Measurements from ENCODE around the gene ZC3H7A.

Gene ZC3H7A

GRCh38 chr16:11717811-11718210 lies 79.2 kb downstream of the ZC3H7A start:
- no peak overlapping the region for H3K4me3 ChIP-seq (ENCODE audit: low read depth, low read length)
- no peak for DNase-seq (ENCODE audit: low read depth)
- TF ChIP-seq CTCF (IDR thresholded peaks at IDR 0.05; ENCODE audit: low read depth, low read length, missing control alignments), result no peak

GRCh38 chr16:11716336-11716735 lies 80.7 kb downstream of the ZC3H7A start:
- H3K4me3 ChIP-seq (ENCODE audit: low read depth, low read length), result no peak overlapping the region
- DNase-seq (ENCODE audit: low read depth), result no peak
- no peak for TF ChIP-seq CTCF (IDR thresholded peaks at IDR 0.05; ENCODE audit: low read depth, low read length, missing control alignments)

- no peak for DNase-seq (ENCODE audit: low read depth)
- TF ChIP-seq CTCF (IDR thresholded peaks at IDR 0.05; ENCODE audit: low read depth, low read length, missing control alignments), result peak; percentile 14
- H3K4me3 ChIP-seq (ENCODE audit: low read depth, low read length), result no peak overlapping the region
Measured at GRCh38 chr16:11715246-11715947, 81.7 kb downstream of the ZC3H7A start.

DNA sequence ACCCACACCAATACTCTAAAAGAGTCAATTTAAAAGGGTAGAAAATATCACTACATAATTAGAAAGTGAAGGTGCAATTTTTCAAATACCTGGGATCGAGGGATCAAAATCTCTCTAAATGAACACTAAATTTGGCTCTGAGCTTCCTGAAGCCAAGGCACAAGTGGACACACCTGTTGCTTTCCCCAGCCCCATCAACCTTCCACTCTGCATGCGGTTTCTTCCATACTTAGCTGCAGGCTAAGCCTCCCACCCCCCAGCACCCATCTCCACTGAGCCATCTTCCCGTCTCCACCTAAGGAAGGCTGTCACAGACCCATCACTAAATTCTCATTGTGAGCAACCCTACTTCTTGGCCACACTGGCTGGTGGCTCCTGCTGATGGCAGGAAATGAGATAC lies 84.9 kb downstream of the ZC3H7A start:
- no peak for TF ChIP-seq CTCF (IDR thresholded peaks at IDR 0.05; ENCODE audit: low read depth, low read length, missing control alignments)
- no peak for DNase-seq (ENCODE audit: low read depth)

DNA sequence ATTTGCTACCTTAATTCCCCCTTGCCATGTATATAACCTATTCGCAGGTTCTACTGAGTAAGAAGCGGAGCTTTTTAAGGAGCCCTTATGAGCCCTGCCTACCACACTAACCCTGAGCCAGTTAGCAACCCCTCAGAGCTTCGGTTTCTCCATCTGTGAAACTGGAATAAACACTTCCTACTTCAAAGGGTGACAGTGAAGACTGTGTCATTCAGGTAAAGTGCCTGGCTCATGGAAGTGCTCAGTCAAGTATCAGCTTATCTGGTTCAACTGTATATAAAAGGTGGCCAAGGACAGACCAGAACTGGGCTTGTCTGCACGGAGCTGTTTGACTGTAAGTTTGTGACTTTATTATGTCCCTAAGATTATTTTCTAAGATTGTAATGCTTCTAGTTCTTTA lies 85.4 kb downstream of the ZC3H7A start:
- no peak for TF ChIP-seq CTCF (IDR thresholded peaks at IDR 0.05; ENCODE audit: low read depth, low read length, missing control alignments)
- H3K4me3 ChIP-seq (ENCODE audit: low read depth, low read length), result no peak overlapping the region
- DNase-seq (ENCODE audit: low read depth), result no peak

More for the DNA sequence above, 84.9 kb downstream of the ZC3H7A start:
- H3K4me3 ChIP-seq (ENCODE audit: low read depth, low read length), result no peak overlapping the region

- DNase-seq (ENCODE audit: low read depth), result no peak
- no peak for TF ChIP-seq CTCF (IDR thresholded peaks at IDR 0.05; ENCODE audit: low read depth, low read length, missing control alignments)
- no peak overlapping the region for H3K4me3 ChIP-seq (ENCODE audit: low read depth, low read length)
Measured at GRCh38 chr16:11708421-11708820, 88.6 kb downstream of the ZC3H7A start.

GRCh38 chr16:11707679-11708197 lies 89.3 kb downstream of the ZC3H7A start:
- DNase-seq (ENCODE audit: low read depth), result no peak
- no peak for TF ChIP-seq CTCF (IDR thresholded peaks at IDR 0.05; ENCODE audit: low read depth, low read length, missing control alignments)
- H3K4me3 ChIP-seq (ENCODE audit: low read depth, low read length), result no peak overlapping the region

All from GM12864 (cell line).